Measurements from ENCODE around the gene CABLES2.
A peak's percentile ranks its signal among the peaks of the same experiment; 100 is the strongest.

Gene CABLES2

DNA sequence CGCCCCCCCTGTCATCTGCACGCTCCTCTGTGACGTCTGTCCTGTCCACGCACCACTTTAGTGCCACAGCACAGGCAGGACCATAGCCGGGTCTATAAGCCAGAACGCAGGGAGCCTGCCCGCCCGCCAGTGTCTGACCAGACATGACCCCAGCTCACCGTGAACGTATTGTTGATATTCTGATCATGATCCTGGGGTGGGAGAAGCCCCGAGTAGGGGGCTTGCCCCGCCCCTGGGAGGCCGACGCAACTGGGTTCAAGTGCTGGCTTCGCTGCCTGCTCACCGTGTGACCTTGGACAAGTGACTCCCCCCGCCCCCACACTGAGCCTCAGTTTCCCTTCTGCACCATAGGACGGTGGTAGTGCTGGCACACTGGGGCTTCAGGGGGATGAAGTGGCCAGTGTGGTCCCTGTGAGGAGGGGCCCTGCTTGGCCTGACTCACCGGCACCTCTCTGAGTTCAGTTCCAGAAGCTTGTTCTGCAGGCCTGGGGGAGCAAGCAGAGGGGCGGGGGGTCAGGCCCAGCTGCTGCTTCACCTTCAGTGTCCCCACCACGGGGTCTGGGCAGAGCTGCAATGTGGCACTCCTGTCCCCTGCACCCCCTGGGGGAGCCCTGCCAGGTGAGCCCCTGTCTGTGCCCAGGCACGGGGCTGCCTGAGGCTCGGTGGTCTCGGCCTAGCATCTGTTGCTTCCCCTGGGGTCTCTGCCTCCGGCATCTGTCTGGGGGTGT, 11.1 kb upstream of the CABLES2 start:
- no peak for DNase-seq

DNA sequence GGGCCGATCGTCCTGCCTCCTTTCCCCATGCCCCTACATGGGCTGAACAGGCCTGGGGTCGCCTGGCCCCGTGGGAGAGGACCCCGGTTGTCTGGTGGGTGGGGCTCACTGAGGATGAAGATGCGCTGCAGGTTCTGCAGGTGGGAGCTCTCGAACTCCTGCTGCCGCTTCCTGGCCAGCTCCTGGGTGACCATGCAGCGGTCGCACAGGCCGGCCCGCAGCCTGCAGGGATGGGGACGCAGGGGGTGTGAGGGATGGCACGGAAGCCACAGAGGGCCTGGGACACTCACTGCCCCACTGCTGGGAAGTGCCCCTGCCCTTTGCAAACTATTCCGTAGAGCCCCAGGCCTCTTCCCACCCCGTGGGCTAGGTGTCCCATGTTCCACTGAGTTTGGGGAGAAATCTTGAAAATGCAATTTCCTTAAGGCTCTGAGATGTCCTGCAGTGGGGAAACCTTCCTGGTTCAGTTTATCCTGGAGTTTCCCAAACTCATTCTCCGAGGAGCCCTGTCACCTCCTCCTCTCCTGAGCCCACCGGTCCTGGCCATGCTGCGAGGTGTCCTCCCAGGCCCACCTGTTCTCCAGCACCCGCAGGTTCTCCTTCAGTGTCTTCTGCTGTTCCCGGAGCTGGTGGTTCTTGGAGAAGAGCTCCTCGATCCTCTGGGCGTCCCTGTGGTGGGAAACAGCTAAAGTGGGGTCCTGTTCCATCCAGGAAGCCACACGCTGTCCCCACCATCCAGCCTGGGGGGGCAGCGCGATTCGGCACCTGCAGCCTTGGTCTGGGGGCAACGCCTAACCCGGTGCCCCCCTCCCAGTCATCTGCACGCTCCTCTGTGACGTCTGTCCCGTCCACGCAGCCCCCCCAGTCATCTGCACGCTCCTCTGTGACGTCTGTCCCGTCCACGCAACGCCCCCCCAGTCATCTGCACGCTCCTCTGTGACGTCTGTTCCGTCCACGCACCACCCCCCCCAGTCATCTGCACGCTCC, 9.9 kb upstream of the CABLES2 start:
- DNase-seq = no peak

DNA sequence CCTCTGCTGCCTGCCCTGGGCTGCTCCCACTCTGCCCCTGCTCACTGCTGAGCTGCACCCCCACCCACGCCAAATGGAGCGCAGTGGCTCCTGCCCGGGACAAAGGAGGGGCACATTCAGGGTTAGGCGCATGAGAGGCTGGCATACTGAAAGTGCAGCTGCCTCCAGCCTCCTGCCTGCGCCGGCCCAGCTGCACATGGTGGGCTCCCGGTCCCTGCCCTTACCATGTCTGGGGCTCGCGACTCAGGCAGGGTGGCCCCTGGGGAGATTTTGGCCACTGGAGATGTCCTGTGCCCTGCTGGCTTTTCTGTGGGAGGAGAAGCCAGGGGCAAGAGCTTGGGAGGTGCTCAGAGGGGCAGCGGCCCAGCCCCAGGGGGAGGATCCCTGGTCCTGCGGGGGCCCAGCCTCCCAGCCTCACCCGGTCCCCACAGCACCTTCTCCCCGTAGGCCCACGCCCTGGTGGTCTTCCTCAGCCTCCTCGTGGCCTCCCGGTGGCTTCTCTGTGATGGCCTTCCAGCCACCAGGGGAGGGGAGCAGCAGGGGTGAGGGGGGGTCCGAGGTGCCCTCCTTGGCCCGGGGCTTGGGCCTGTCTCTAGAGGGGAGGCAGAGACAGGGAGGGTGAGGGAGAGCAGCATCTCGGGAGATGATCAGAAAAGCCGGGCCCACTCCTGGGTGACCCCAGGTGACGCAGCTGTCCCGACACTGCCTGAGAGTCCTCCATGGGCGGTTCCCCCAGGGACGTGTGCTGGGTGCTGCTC, 8.4 kb upstream of the CABLES2 start:
- DNase-seq = no peak

DNA sequence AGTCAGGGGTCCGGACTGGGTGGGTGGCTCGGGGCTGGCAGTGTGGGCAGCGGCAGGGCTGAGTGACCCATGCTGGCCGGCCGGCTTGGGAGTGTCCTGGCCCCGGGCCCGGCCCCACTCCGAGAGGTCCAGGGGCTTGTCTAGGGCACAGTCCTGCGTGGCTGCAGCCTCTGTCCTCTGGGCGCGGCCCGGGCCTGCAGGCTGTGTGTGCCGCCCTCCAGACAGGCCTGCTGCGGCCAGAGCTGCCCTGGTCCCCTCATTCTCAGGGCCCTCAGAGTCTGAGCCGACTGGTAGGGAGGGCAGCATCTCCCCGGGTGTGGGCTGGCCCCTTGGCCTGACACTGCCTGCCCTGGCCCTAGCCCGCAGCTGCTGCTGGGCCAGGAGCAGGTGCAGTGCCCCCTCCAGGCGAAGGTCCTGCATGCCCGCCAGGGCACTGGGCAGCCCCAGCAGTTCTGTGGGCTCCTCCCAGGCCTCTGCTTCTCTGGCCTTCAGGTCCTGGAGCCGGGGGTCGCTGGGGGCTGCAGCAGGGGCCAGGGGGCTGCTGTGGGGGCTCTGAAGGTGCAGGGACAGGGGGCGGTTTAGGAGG, 6.9 kb upstream of the CABLES2 start:
- peak; percentile 33 for DNase-seq

DNA sequence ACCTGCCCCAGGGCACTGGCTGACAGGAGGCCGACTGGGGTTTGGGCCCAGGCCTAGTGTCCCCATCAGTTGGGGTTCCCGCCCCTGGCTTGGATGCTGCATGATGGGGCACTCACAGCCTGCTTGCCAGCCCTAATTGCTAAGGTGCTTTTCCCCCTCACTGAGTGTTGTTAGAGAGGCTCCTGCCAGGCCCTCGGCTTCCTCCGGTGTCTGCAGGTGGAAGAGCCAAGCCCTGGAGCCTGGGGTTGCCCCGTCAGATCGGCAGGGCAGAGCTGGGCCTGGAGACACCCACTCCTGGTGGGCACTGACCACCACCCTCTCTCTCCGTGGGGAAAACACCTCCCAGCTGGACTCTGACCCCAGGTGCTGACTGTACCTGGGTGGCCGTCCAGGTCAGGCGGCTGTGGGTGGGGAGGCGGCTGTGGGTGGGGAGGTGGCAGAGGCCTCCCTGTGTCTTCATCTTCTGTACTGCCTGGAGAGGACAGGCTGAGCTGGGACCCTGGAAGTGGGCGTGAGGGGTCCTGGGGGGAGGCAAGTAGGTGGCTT, 6.0 kb upstream of the CABLES2 start:
- no peak for DNase-seq

DNA sequence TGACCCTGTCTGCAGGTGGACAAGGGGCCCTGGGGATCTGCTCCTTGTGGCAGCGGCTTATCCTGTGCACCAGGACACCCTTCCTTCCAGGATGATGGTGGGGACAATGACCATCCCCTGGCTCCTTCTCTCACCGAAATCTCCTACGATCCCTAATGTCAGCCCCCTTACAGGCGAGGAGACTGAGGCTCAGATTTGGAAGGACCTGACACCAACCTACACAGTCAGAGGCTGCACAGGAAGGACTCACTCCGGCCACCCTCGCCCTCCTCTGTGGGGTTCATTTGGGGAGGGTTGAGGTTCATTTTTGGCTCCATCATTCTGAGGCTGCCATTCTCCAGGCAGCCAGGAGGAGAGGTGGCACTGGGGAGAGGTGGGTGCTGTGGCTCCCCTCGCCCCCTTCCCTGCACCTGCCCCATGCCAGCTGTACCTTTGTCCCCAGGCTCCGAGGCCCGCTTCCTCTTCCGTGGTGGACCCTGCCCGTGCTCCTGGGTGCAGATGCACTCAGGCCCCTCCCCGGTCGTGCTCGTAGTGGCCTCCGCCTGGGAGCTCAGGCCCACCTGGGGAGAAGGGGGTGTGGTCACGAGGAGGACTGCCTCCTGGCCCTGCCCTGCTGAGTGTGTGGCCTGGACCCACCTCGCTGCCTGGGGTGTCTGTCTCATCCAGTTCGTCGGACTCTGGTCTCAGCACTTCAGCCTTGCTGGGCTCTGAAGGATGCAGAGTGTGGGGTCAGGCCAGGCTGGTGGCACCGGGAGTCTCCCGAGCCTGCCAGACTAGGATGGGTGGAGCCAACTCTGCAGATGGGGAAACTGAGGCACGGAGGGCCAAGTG, 5.3 kb upstream of the CABLES2 start:
- no peak for DNase-seq

DNA sequence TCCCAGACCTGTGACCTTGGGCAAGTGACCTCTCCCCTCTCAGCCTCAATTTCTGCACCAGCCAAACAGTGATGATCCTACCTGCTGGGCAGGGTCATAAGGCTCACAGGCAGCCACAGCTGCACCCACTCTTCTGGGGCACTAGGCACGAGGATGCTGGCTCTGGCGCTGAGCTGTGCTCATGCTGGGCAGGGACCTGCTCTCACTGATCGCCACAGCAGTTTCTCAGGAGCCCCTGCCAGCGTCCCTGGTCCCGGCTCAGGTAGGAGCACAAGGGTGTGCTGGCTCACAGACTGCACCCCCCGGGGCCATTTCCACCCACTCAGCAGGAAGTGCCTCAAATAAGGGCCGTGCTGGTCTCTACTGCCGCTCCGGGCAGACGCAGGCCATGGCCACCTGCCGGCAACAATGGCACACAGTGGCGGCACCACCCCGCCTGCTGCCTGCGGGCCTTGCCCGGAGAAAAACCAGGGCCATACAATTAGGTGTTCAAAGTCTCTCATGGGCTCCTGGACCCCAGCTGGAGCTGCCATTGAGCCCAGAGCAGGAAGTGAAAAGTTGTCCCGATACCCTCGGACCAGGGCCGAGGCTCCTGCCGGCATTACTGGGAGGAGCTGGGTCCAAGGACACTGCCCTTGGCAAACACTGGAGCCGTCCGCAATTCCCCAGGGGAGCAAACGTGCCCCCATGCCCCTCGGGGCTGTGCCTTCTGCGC, 4.6 kb upstream of the CABLES2 start:
- DNase-seq = no peak

DNA sequence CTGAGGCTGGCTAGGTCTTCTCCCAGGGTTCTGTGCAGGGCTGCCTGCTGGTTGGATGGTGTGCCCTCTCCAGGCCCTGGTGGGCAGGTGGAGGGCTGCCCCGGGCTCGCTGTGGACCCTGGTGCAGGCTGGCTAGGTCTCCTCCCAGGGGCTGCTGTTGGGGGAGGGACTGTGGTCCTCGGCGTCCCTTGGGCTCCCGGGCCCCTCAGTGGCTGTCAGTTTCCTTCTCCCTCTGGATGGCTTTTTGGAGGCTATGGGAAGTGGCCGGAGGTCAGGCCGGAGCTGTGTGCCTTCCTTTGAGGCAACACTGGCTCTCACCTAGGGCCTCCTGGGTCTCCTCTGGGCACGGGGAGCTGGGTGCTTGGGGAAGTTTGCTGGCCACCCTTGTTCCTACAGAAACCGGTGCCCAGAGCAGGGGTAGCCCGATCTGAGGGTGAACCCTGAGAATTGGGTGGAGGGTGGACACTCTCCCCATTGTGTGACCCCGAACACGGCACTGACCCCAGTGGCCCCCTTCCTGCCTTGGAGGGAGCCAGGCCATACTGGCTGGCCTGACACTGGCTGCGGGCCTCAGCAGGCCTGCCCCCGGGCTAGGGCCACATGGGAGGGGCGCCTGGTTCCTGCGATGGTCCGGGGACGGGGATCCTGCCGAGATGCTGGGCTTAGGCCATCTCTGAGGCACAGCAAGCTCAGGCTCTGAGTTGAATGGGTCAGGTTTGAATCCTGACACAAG, 3.8 kb upstream of the CABLES2 start:
- no peak for DNase-seq

DNA sequence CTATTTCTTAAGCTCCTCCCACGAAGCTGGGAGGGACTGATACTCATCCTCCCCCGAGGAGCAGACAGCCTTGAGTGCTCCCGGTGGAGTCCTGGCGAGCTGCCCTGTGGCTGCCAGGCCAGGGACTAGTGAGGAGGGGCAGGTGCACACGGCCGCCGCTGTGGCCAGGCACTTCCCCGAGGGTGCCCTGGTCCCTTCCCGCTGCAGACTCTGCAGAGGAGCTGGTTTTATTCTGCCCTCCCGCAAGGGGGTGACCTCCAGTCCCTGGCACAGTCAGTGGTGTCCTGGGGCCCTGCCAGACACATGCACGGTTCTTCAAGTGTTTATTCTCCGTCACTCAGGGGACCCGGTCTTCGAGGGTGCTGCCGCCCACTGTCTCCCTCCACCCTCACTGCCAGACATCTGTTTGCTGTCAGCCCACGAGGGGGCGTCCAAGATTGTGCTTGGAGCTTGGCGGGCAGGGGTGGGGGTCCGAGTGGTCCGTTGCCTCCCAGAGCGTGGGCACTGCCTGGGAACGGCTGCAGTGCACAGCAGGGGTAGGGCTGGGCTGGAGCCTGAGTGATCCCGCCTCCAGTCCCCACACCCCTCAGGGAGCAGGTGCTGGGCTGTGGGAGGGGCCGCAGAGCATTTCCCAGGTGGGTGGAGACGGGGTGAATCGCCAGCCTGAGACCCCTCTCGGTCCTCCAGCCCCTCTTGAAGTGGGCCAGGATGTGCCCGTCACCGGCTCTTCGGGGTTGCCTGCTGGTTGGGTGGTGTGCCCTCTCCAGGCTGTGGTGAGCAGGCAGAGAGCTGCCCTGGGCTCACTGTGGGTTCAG, 3.1 kb upstream of the CABLES2 start:
- DNase-seq = peak; percentile 75

DNA sequence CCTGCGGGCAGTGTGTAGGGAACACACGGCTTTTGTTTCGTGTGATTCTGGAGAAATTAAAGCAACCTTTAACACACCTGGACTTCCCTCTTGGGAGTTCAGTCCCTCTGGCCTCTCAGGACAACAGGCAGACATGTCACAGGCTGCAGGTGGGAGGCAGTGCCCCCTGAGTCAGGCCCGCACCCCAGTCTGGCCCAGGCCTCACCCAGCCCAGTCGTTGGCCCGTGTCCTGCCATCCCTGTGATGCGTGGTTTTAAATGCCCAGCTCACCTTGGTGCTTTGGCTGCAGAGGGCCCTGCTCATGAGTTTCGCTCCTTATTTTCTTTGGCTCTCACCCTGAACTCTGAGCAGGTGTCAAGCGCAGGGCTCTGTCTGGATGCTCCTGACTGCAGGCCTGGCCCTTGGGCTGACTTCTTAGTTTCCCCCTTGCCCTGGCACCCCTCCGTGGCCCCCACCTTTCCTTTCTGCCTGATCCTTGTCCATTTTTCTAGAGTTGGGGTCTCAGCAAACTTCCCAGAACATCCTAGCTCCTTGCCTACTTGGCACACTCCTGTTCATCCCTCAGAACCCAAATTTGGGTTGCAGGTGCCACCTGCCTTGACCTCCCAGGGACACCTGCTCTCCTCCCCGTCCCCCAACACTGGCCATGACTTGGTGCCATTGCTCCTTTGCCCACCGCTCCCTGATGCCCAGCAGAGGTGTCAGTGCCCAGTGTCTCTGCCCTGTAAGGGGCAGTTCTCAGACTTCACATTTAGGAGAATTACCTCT, 2.2 kb upstream of the CABLES2 start:
- DNase-seq = no peak

DNA sequence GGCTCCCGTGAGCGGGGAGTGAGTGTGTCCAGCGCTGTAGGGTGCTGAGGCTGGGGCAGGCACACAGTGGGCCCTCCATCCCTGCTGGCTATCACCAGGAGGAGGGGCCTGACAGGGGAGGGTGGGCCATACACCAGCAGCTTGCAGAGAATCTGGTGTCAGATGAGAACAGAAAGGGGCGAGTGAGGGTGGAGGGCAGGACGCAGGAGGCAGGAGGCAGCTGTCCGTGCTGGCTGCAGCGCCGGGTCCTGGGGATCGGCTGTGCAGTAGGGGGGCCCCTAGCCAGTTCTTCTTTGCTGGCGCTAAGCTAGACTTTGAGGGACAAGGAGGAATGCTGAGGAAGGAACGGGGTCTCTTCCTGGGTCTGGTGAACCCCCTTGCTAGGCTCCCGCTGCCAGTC, 1.6 kb upstream of the CABLES2 start:
- no peak for DNase-seq

DNA sequence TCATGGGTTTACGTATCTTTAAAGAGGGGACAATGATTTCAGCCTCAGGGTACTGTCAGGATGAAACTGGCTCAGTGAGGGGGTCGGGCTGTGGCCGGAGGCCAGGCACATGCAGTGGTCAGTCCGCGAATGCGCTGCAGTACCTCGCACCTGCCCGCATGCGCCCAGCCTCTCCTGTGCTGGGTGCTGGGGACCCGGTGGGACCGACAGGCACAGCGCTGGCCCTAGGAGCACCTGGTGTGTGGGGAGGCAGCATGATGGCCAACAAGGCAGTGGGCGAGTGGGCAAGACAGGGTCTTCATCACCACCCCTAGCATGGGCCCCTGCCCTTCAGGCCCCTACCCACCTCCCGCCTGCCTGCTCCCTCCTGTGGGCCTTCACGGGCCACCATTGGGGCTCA, 970 bp upstream of the CABLES2 start:
- no peak for DNase-seq

DNA sequence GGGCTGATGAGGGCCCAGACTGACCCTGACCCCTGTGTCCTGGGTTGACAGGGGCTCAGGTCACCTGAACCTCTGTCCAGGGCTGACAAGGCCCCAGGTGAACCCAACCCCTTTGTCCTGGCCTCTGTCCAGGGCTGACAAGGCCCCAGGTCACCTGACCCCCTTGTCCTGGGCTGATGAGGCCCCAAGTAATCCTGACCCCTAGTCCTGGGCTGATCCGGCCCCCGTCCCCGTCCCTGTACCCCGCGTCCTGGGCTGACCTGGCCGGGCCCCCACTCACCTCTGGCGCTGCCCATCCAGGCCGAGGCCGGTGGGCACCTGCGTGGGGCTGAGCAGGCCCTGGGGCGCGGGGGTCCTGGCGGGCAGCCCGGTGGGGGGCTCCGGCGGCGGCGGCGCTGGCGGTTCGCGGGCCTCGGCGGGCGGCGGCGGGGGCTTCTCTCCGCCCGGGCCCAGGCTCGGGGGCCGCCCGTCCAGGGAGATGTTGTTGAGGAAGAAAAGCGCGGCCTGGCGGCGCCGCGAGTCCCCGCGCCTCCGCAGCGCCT, 379 bp downstream of the CABLES2 start:
- no peak for DNase-seq

DNA sequence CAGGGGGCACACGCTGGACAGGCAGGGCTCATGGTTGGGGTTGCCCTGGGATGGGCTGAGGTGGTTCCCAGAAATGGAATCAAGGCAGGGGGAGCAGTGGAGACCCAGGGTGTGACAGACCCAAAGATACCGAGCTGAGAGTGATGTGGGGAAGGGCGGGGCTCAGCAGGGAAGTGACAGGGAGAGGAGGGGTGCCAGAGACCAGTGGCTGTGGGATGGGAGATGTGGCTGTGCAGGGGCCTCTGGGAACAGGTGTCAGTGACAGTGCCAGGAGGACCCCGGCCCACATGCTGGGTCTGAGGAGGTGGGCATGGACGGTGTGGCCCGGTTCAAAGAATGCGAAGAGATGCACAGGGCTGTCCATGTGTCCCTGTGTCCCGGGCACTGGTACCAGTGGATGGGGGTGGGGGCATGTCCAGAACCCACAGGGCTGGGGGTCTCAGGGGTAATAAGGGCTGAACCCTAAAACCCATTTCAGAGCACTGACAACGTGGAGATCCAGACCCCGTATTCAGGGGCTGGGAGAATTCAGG, 1.0 kb downstream of the CABLES2 start:
- DNase-seq = no peak

DNA sequence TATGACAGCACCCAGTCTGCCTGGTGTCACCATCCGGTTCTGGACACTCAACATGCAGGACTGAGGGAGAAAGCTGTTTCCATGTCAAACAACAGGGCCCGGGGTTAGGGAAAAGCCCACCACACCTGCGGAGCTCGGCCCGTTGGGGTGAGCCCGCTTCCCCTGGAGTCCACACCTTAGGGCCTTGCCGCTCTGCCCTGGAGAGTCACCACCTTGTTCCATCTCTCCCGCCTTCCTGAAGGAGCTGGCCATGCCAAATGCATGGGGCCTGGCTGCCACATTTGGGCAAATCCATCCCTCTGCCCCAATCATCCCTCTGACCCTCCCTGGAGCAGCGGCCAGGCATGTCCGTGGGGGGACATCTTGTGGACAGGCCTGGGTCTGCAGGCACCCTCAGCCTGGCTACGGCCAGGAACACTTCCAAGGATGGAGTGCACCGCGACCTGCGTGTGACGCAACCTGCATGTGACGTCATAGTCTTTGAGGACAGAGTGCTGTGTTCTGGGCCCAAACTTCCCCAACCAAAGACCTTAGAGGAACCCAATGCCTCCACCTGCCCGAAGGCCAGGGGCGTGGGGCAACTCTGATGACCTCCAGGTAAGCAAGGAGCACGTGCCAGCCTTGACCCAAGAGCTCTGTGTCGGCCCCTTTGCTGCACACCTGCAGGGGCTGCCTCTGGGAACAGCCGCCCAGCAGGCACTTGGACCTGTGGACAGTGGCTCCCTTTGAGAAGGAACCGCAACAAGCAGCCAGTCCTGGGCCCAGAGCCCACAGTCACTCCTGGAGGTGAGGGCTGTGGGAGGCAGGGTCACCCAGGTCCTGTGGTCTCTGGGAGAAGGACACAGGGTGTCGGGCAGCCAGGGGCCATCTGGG, 1.7 kb downstream of the CABLES2 start:
- no peak for DNase-seq

DNA sequence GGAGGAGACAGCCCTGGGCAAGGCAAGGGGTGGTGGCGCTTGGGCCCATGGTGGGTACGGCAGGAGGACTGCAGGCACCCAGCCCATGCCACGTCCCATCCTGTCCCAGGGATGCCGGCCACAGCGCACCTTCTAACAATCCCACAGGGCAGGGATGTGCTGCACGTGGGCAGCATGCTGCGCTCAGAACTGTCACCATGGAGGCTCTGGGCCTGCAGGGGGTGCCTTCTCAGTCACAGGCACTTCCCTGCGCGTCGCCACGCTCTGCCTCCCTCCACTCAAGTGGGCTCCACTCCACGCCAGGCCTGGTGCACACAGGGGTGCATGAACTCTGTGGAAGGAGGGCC, 2.4 kb downstream of the CABLES2 start:
- DNase-seq = no peak

DNA sequence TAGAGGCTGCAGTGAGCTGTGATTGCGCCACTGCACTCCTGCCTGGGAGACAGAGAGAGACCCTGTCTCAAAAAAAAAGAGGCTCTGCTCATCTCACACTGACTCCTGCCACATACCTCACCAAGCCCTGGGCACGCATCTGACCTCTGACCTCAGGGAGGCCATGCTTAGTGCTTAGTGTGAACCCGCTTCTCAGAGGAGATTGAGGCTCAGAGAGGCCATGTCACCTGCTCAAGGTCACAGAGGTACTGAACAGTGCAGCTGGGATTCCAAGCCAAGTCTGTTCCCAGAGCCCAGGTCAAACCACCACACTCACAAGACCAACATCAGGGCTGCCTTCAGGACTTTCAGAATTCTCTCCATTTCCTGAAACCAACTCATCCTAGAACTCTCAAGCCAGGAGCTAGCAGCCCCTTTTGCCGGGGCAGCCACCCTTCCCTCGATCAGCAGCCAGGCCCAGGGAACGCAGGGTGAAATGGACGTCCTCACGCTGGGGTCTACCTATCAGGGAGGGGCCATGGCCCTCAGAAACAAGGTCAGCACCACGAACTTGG, 2.9 kb downstream of the CABLES2 start:
- DNase-seq = no peak
